ENCODE results near the gene CBLC.

CBLC gene

DNA sequence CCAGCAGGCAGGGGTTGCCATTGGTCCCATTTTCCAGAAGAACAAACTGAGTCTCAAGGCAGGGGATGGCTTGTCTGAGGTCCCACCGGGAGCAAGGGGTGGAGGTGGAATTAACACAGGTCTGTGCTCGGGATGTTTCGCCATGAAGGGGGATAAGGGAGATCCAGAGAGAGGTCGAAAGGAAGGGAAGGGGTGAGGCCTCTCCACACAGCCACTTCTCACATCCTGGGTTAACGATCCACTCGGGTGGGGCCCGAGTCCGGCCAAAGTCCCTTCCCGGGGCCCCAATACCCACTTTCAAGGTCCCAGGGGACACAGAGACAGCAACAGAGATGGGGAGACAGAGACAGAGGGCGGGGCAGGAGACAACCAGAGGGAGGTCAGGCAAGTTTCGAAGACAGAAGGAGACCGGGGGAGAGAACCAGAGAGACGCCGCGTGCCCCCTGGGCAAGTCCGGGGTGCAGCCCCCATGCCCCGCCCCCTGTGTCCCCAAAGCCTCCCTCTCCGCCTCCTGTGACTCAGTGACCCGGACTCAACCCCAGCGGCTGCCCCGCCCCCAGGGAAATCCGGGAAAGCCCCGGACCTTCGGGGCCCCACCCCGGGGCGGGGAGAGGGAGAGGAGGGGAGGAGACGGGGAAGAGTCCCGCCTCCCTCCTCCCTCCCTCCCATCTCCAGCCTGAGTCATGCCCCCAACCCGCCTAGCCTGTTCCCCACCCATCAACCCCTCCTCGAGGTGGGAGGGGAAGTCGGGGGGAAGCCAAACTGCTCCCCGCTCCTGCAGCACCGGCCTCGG is 30.5 kb upstream of the CBLC start:
- TF ChIP-seq, protein P1, sequence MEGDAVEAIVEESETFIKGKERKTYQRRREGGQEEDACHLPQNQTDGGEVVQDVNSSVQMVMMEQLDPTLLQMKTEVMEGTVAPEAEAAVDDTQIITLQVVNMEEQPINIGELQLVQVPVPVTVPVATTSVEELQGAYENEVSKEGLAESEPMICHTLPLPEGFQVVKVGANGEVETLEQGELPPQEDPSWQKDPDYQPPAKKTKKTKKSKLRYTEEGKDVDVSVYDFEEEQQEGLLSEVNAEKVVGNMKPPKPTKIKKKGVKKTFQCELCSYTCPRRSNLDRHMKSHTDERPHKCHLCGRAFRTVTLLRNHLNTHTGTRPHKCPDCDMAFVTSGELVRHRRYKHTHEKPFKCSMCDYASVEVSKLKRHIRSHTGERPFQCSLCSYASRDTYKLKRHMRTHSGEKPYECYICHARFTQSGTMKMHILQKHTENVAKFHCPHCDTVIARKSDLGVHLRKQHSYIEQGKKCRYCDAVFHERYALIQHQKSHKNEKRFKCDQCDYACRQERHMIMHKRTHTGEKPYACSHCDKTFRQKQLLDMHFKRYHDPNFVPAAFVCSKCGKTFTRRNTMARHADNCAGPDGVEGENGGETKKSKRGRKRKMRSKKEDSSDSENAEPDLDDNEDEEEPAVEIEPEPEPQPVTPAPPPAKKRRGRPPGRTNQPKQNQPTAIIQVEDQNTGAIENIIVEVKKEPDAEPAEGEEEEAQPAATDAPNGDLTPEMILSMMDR (IDR thresholded peaks at IDR 0.05; ENCODE audit: low read depth, low read length), result no peak
- DNase-seq (ENCODE audit: extremely low read depth, low read depth), result peak; percentile 94

DNA sequence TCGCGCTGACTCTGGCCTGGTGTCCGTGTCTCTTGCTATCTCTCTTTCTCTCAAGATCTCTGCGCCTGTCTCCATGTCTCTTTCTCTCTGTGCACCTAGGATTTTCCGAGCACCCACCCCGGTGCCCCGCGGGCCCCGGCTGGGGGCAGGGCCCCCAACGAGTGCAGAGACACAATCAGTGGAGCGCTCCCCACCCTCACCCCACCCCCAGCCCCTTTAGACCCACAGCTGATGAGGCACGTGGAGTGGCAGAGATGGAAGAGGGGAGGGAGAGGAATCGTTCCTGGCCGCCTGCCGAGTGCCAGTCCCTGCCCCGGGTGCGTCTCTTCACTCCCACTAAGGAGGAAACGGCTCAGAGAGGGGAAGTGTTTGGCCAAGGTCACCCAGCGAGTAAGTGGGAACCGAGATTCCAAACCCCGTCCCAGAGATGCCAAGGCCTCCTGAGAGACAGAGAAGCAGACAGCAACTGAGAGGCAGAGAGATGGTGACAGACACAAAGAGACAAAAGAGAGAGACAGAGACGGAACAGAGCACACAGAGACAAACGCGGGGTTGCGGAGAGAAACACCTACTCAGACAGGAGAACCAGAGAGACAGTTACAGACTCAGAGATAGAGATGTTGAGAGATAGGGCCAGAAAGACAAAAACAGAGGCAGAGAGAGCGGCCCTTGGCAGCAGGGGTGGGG is 29.8 kb upstream of the CBLC start:
- TF ChIP-seq, protein P1 (IDR thresholded peaks at IDR 0.05; ENCODE audit: low read depth, low read length), result no peak
- no peak for DNase-seq (ENCODE audit: extremely low read depth, low read depth)

DNA sequence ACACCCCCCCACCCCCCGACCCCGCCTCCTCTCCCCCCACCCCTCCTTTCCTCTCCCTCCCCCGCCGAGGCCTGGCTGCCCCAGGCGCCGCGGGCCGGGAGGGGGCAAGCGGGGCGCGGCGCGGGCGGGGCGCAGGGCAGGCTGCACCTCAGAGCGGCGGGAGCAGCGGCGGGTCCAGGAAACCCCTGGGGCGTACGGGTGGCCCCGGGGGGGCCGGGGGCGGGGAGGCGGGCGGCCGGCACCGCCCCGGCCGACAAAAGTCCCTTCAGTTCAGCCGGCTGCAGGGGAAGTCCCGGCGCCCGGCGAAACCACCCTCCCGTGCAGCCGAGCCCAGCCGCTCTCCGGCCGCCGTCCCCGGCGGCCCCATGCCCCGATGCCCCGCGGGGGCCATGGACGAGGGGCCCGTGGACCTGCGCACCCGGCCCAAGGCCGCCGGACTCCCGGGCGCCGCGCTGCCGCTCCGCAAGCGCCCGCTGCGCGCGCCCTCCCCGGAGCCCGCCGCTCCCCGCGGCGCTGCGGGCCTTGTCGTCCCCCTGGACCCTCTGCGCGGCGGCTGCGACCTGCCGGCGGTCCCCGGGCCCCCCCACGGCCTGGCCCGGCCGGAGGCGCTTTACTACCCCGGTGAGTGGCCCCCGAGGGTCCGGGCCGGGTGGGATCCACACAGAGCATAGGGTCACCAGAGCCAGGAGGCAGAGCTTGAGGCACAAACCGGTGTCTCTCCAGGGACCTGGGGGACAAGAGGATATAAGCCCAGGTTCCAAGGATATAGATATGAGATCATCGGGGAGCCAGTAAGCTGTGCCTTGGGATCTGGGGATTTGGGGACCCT is 29.1 kb upstream of the CBLC start, which contains the start of gene BCL3:
BCL3 (plus strand) TSS at position 283 of the 829 bp plus-strand sequence; CDS start at position 366, 83 bp downstream.
- peak; percentile 58 for DNase-seq (ENCODE audit: extremely low read depth, low read depth)
- TF ChIP-seq, protein P1 (IDR thresholded peaks at IDR 0.05; ENCODE audit: low read depth, low read length), result no peak

DNA sequence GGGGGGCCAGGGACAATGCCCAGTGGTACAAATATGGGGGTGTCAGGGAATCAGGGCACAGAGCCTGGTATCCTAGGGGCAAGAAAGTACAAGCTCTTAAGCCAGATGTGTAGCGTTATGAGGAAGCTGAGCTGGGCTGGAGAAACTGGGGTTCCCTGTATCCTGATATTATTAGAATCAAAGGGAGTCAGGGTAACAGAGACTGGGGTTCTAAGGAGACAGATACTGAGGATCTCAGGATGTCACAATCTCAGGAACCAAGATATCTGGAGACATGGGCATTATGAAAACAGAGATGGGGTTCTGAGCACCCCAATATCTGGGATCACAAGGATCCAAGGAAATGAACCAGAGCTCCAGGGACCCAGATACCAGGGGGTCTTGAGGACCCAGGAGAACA is 28.4 kb upstream of the CBLC start:
- TF ChIP-seq, protein P1 (IDR thresholded peaks at IDR 0.05; ENCODE audit: low read depth, low read length), result no peak
- no peak for DNase-seq (ENCODE audit: extremely low read depth, low read depth)

DNA sequence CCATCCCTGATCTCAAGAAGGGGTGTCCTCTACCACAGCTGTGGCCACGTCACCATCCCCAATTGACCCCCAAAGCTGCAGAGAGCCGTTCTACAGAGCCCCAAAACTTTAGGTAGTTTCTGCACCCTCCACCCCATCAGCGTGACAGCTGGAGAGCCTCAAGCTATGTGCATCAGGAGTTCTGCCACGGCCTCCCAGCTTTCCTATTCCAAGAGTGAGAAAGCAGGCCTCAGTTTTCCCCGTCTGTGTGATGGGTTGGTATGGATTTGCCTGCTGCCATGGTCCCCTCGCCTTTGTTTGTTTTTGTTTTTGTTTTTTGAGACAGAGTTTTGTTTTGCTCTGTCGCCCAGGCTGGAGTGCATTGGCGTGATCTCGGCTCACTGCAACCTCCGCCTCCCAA is 27.7 kb upstream of the CBLC start:
- TF ChIP-seq, protein P1 (IDR thresholded peaks at IDR 0.05; ENCODE audit: low read depth, low read length), result no peak
- DNase-seq (ENCODE audit: extremely low read depth, low read depth), result no peak

DNA sequence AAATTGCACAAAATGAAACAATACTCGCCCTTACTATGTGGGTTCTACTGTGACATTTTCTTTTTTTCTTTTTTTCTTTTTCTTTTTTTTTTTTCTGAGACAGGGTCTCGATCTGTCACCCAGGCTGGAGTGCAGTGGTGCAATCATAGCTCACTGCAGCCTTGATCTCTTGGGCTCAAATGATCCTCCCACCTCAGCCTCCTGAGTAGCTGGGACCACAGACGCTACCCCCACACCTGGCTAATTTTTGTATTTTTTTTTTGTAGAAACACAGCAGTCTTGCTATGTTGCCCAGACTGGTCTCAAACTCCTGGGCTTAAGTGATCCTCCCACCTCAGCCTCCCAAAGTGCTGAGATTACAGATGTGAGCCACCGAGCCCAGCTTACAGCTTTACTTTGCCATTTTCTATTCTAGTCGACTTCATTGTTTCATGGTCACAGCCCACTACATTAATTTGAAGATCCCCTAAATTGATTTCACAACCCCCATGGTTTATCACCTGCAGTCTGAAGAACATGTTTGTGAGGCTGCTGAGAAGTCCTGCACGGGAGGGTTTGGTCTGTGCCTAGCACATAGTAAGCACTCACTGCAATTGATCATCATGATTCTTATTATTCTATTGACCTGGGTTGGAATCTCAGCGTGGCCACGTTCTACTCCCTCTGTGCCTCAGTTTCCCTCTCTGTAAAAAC is 25.4 kb upstream of the CBLC start:
- TF ChIP-seq, protein P1 (IDR thresholded peaks at IDR 0.05; ENCODE audit: low read depth, low read length), result no peak
- no peak for DNase-seq (ENCODE audit: extremely low read depth, low read depth)

Measured in AG09319 (cell line).